GM12864 (cell line): ENCODE measurements around the gene C16orf54.
"Not testable (repeated sequence)": the region's sequence is repeated elsewhere in the genome, so short reads cannot be mapped to it uniquely, and the experiment has no call there.

Experiments used
- DNase-seq: peaks from one replicate; pipeline ENCODE4 v3.0.0-alpha.2; 2011; ENCODE audit warnings: low read depth
- H3K4me3 ChIP-seq: 2 replicates; pipeline ENCODE4 v1.5.1; 2011; ENCODE audit warnings: mild to moderate bottlenecking, low read depth, low read length, control low read depth
- CTCF ChIP-seq: IDR thresholded peaks from 2 replicates; pipeline ENCODE4 v1.5.1; 2011; ENCODE audit warnings: low read depth, mild to moderate bottlenecking, moderate library complexity, low read length, control low read depth, inconsistent platforms; ENCODE audit errors: missing control alignments

Gene C16orf54

GRCh38 chr16:29700253-29700987 is 45.4 kb downstream of the C16orf54 start:
- no peak overlapping the region for H3K4me3 ChIP-seq
- peak; percentile 86 for TF ChIP-seq CTCF
- DNase-seq = no peak

- no peak overlapping the region for H3K4me3 ChIP-seq
- DNase-seq = no peak
- TF ChIP-seq CTCF = no peak
Measured at GRCh38 chr16:29699324-29700219, 46.2 kb downstream of the C16orf54 start.

- TF ChIP-seq CTCF = no peak
- H3K4me3 ChIP-seq = no peak overlapping the region
- DNase-seq = no peak
Measured at GRCh38 chr16:29698484-29699323, 47.1 kb downstream of the C16orf54 start.

GRCh38 chr16:29698042-29698441 is 47.7 kb downstream of the C16orf54 start:
- H3K4me3 ChIP-seq = no peak overlapping the region
- no peak for TF ChIP-seq CTCF
- no peak for DNase-seq

GRCh38 chr16:29697391-29697790 is 48.4 kb downstream of the C16orf54 start:
- H3K4me3 ChIP-seq = no peak overlapping the region
- DNase-seq = no peak
- TF ChIP-seq CTCF = no peak

- no peak overlapping the region for H3K4me3 ChIP-seq
- no peak for DNase-seq
- no peak for TF ChIP-seq CTCF
Measured at GRCh38 chr16:29696881-29697331, 48.9 kb downstream of the C16orf54 start.

DNA sequence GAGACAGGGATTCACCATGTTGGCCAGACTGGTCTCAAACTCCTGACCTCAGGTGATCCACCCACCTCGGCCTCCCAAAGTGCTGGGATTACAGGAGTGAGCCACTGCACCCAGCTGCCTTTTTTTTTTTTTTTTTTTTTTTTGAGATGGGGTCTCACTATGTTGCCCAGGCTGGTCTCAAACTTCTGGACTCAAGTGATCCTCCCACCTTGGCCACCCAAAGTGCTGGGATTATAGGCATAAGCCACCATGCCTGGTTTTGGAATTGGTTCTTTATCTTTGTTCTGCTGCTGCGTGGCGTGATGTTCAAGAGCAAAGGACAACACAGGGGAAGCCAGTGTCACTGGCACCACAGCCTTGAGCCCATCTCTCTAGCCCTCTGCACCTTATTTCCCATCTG is 50.1 kb downstream of the C16orf54 start:
- DNase-seq, H3K4me3 ChIP-seq: not testable (repeated sequence)
